K562 (cell line): Measurements from ENCODE around the gene PCDH9. TPM values are rescaled to one million over a fixed set of nuclear protein-coding genes. Genes with fewer than 3 reads are reported as not detected.

Experiments
- ATAC-seq: fragments of 200-7000 bp; cut with Tn5 transposase; 3 replicates; pipeline ENCODE4 v1.9.1; 2020; ENCODE audit warnings: moderate library complexity
- BruUV-seq: library from RNA; stranded (reverse); fragments of 400-500 nt; replicated peaks from 2 replicates; lab custom pipeline; 2021; lab: Mats Ljungman, UMichigan
- CTCF ChIA-PET: fragments of 300-600 bp; formaldehyde crosslinking; extraction: SDS; loops from one replicate; lab custom pipeline; 2021; ENCODE audit warnings: low intra/inter-chr PET ratio; lab: Yijun Ruan, JAX
- POLR2A ChIA-PET: fragments of 300-600, 350-650 bp; sonication (Branson Sonifier 250); formaldehyde crosslinking; extraction: SDS; loops from one replicate; lab custom pipeline; 2021; ENCODE audit warnings: antibody characterized with exemption, inconsistent platforms; lab: Yijun Ruan, JAX
- DNase-seq, 4 experiments: peaks; one replicate each; pipeline versions ENCODE4 v3.0.0 to v3.0.0-alpha.2; 2011 to 2018; ENCODE audit warnings: low spot score in 3 of 4, mixed read lengths in 3 of 4; ENCODE audit errors: extremely low read depth in 1 of 4
- FAIRE-seq: peaks from 2 replicates; lab custom pipeline; 2011; peaks lifted over from hg19 to GRCh38; lab: Jason Lieb, UNC
- H2AFZ ChIP-seq: 2 replicates; pipeline ENCODE4 v1.6.0; 2011; ENCODE audit warnings: low read depth, low read length, control low read depth, inconsistent platforms
- H3K27ac ChIP-seq: fragments of 200-600 bp; 3 replicates; pipeline ENCODE4 v1.8.0; 2011; ENCODE audit warnings: low read depth, mild to moderate bottlenecking, control low read depth, inconsistent platforms, low read length, moderate library complexity, mixed read lengths; ENCODE audit errors: extremely low read depth
- H3K27me3 ChIP-seq, 2 experiments: fragments of 300-600 bp in 1 of 2; 2 replicates in 1 of 2; 3 replicates in 1 of 2; pipeline versions ENCODE4 v1.6.0 to v1.8.0; 2011; ENCODE audit warnings: inconsistent platforms in 2 of 2, low read length in 2 of 2, mild to moderate bottlenecking in 1 of 2, mixed read lengths in 1 of 2, moderate library complexity in 1 of 2; ENCODE audit not compliant: control insufficient read depth in 2 of 2, insufficient read depth in 2 of 2
- H3K36me3 ChIP-seq: fragments of 300-600 bp; 3 replicates; pipeline ENCODE4 v1.8.0; 2011; ENCODE audit warnings: mild to moderate bottlenecking, low read length, inconsistent platforms; ENCODE audit not compliant: control insufficient read depth, insufficient read depth
- H3K4me1 ChIP-seq, 2 experiments: fragments of 200-600 bp in 1 of 2; replicated peaks in 1 of 2; 2 replicates in 1 of 2; 3 replicates in 1 of 2; pipeline versions ENCODE4 v1.5.1 to v1.8.0; 2011; ENCODE audit warnings: inconsistent platforms in 2 of 2, low read length in 2 of 2, mild to moderate bottlenecking in 1 of 2, mixed read lengths in 1 of 2, moderate library complexity in 1 of 2; ENCODE audit not compliant: control insufficient read depth in 2 of 2, insufficient read depth in 2 of 2
- H3K4me2 ChIP-seq: 2 replicates; pipeline ENCODE4 v1.6.1; 2011; ENCODE audit warnings: low read length, control low read depth, inconsistent platforms, mixed read lengths; ENCODE audit not compliant: insufficient read depth
- H3K4me3 ChIP-seq: fragments of 200-600 bp; sonication (generic), shearing (Covaris generic); 2 replicates; pipeline ENCODE4 v1.5.1; 2016; ENCODE audit warnings: control low read depth, inconsistent platforms
- H3K79me2 ChIP-seq: fragments of 200-600 bp; 3 replicates; pipeline ENCODE4 v1.8.0; 2011; ENCODE audit warnings: low read length, inconsistent platforms; ENCODE audit not compliant: control insufficient read depth, insufficient read depth
- H3K9ac ChIP-seq, 2 experiments: 2 replicates each; pipeline versions ENCODE4 v1.6.0 to v1.6.1; 2011; ENCODE audit warnings: low read depth in 2 of 2, low read length in 2 of 2, control low read depth in 1 of 2, inconsistent platforms in 1 of 2, mild to moderate bottlenecking in 1 of 2, mixed read lengths in 1 of 2; ENCODE audit not compliant: insufficient read depth in 1 of 2
- H3K9me1 ChIP-seq: one replicate; pipeline ENCODE4 v1.6.0; 2011; ENCODE audit warnings: inconsistent platforms, mild to moderate bottlenecking, low read length, moderate library complexity; ENCODE audit not compliant: control insufficient read depth, insufficient read depth
- H3K9me3 ChIP-seq: replicated peaks from 2 replicates; pipeline ENCODE4 v1.5.1; 2011; ENCODE audit warnings: low read depth, low read length, inconsistent platforms; ENCODE audit not compliant: control insufficient read depth, insufficient read depth
- H4K20me1 ChIP-seq: replicated peaks from 2 replicates; pipeline ENCODE4 v1.6.1; 2011; ENCODE audit warnings: low read length, inconsistent platforms, mixed read lengths; ENCODE audit not compliant: control insufficient read depth, insufficient read depth
- ADNP ChIP-seq: fragments of 200-800 bp; sonication (Bioruptor generic); IDR thresholded peaks from 2 replicates; pipeline ENCODE4 v1.6.1; 2016; ENCODE audit warnings: missing genetic modification characterization, missing compliant biosample characterization
- ATF7 ChIP-seq: fragments of 450-650 bp; IDR thresholded peaks from 2 replicates; pipeline ENCODE4 v1.7.1; 2014; ENCODE audit warnings: mild to moderate bottlenecking, moderate library complexity
- HMG20B ChIP-seq: fragments of 250-450 bp; sonication (Bioruptor Pico); IDR thresholded peaks from 2 replicates; pipeline ENCODE4 v1.5.0; 2021; ENCODE audit warnings: mild to moderate bottlenecking
- MCM2 ChIP-seq: fragments of 450-650 bp; IDR thresholded peaks from 2 replicates; pipeline ENCODE4 v1.6.1; 2017; ENCODE audit warnings: low read depth, mild to moderate bottlenecking
- MTA3 ChIP-seq: fragments of 450-650 bp; formaldehyde crosslinking; IDR thresholded peaks from 2 replicates; pipeline ENCODE4 v1.6.1; 2017; ENCODE audit warnings: mild to moderate bottlenecking, borderline replicate concordance
- NELFE ChIP-seq: IDR thresholded peaks from 2 replicates; pipeline ENCODE4 v1.6.1; 2011; ENCODE audit warnings: mild to moderate bottlenecking; ENCODE audit not compliant: insufficient read depth, insufficient read length
- RBM17 ChIP-seq: fragments of 200-400 bp; formaldehyde crosslinking; IDR thresholded peaks from 2 replicates; pipeline ENCODE4 v1.6.1; 2017; ENCODE audit warnings: low read depth, mild to moderate bottlenecking, low read length, borderline replicate concordance
- ZNF384 ChIP-seq: IDR thresholded peaks from 2 replicates; pipeline ENCODE4 v1.6.1; 2012; ENCODE audit warnings: low read depth, low read length, improper control_type of control experiment
- WGBS: fragments of 100-300 bp; shearing (Covaris generic); methylation state at CpG from one replicate; pipeline ENCODE4 v1.1.6; 2016; ENCODE audit warnings: low coverage, mixed read lengths; ENCODE audit not compliant: insufficient coverage; ENCODE audit errors: missing lambda C conversion rate; 5-methylcytosine and 5-hydroxymethylcytosine counted together
- in situ Hi-C: fragments of 300-500 bp; cut with MboI; formaldehyde crosslinking; loops from 4 replicates; pipeline ENCODE4 v1.15.0; 2018; ENCODE audit warnings: inconsistent platforms, mixed read lengths
- intact Hi-C: fragments of 100-400 bp; cut with micrococcal nuclease; formaldehyde crosslinking; loops from 2 replicates; pipeline ENCODE4 v1.14.2; 2022
- polyA plus RNA-seq, 8 experiments: library from polyadenylated mRNA; depleted of rRNA in 4 of 8; stranded (reverse) in 5 of 8; unstranded in 3 of 8; fragments of >200 nt; fragmentation: Nextera tagmentation in 2 of 8; fragmentation: Illumina TruSeq in 1 of 8; extraction: Ambion mirVana in 2 of 8; extraction: Trizol in 1 of 8; gene quantifications; 2 replicates each; pipeline versions ENCODE4 v1.2.1 to v1.2.3, GENCODE V29; 2011 to 2014; ENCODE audit warnings: inconsistent platforms in 1 of 8, missing spikeins in 1 of 8
- total RNA-seq, 7 experiments: library from RNA; depleted of rRNA in 6 of 7; stranded (reverse); fragments of >200 nt in 6 of 7; fragmentation: Illumina TruSeq in 2 of 7; extraction: Trizol in 2 of 7; gene quantifications; 2 replicates each; pipeline versions ENCODE4 v1.2.1 to v1.2.3, GENCODE V29; 2011 to 2021; ENCODE audit warnings: low replicate concordance in 1 of 7
- TF ChIP-seq, protein P1 (sequence below), 2 experiments: IDR thresholded peaks in 1 of 2; conservative IDR thresholded peaks in 1 of 2; 2 replicates each; pipeline ENCODE4 v1.6.1; 2016; ENCODE audit warnings: low read depth in 2 of 2, mild to moderate bottlenecking in 1 of 2, missing compliant biosample characterization in 1 of 2, missing genetic modification characterization in 1 of 2, moderate library complexity in 1 of 2
- TF ChIP-seq, protein P2 (sequence below): fragments of 250-450 bp; sonication (Bioruptor Pico); IDR thresholded peaks from 2 replicates; pipeline ENCODE4 v1.8.0; 2022; ENCODE audit warnings: inconsistent platforms, mild to moderate bottlenecking, moderate library complexity, borderline replicate concordance
- TF ChIP-seq, protein P3 (sequence below): sonication (generic); formaldehyde crosslinking; IDR thresholded peaks from 2 replicates; pipeline ENCODE4 v1.8.1; 2023; ENCODE audit warnings: mild to moderate bottlenecking, missing genetic modification reagents
- TF ChIP-seq, protein P4 (sequence below), 2 experiments: fragments of 200-800 bp in 1 of 2; sonication (Bioruptor generic) in 1 of 2; sonication (generic) in 1 of 2; formaldehyde crosslinking in 1 of 2; IDR thresholded peaks in 1 of 2; conservative IDR thresholded peaks in 1 of 2; 2 replicates each; pipeline versions ENCODE4 v1.5.0 to v1.6.1; 2016 to 2020; ENCODE audit warnings: missing compliant biosample characterization in 1 of 2, missing genetic modification characterization in 1 of 2, missing genetic modification reagents in 1 of 2
- TF ChIP-seq, protein P5 (sequence below): sonication (generic); formaldehyde crosslinking; IDR thresholded peaks from 2 replicates; pipeline ENCODE4 v1.5.0; 2020; ENCODE audit warnings: missing genetic modification reagents

Gene PCDH9
- total and polyA plus RNA-seq, 9 of the 15 experiments (the other 6 are each of a cell fraction or from before 2014, with no cell fraction given): 1.1 to 6.7 (median 4.9) TPM

DNA sequence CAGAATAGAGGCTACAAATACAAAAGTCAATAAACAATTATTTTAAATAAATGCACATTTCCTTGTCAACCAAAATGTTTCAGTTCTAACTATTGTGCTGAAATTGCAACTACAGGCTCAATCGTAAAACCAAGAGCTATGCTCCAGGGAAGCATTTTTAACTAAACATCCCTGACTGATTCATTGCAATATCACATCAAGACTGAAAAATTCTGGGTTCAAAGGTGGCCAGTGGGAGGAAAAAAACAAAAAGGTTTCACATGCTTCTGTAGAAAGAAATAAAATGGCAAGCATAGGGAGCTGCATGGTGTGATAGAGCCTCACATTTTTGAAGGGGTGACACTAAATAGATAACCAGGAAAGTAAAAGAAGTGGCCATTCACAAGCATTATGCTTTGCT is 862.8 kb downstream of the PCDH9 start (continued):
- TF ChIP-seq, protein P1, sequence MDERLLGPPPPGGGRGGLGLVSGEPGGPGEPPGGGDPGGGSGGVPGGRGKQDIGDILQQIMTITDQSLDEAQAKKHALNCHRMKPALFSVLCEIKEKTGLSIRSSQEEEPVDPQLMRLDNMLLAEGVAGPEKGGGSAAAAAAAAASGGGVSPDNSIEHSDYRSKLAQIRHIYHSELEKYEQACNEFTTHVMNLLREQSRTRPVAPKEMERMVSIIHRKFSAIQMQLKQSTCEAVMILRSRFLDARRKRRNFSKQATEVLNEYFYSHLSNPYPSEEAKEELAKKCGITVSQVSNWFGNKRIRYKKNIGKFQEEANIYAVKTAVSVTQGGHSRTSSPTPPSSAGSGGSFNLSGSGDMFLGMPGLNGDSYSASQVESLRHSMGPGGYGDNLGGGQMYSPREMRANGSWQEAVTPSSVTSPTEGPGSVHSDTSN (CRISPR knock-in tag; IDR thresholded peaks at IDR 0.05; ENCODE audit: low read depth): no peak
- TF ChIP-seq, protein P1 (tag; conservative IDR thresholded peaks at IDR 0.05; ENCODE audit: low read depth): no peak

DNA sequence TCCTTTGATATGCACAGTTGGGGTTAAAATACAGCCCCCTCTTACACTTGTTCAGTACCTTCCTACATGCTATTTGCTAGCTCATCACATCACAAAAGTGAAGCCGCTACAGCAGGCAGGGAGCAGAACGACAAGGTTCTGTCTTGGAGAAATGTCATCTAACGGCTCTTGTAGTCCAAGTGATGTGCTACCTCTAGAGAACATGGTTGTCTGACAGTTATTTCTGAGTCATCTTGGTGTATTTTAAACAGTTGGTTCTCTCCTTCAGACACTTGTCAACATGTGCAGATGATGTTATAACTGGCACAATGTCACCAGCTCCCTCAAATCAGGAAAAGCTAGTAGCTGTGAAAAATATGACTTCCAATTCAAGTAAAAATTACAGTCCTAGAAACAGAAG is 865.0 kb downstream of the PCDH9 start:
- no peaks in the 10 kb centered on the region for H3K79me2 ChIP-seq
- 30% methylated on average over 3 of the region's 3 CpGs for WGBS
- no peaks in the 10 kb centered on the region for H3K4me1 ChIP-seq
- intact Hi-C loops: no loop called here
- no peaks in the 10 kb centered on the region for H3K9me1 ChIP-seq
- ChIA-PET CTCF (no interaction called here), POLR2A (no interaction called here)
- in situ Hi-C loops: no loop called here
- no peak overlapping the region for H3K4me3 ChIP-seq
- no peak overlapping the region for H3K27ac ChIP-seq
- no TSS peak for BruUV-seq
- no peak overlapping the region for H3K9ac ChIP-seq
- ATAC-seq (no peak), FAIRE-seq (no peak), DNase-seq (no peak)
- H3K27me3 ChIP-seq: no peaks in the 10 kb centered on the region
- no peaks in the 10 kb centered on the region for H3K36me3 ChIP-seq
- no peaks in the 10 kb centered on the region for H3K9me3 ChIP-seq
- no peaks in the 10 kb centered on the region for H4K20me1 ChIP-seq
- no peak overlapping the region for H2AFZ ChIP-seq
- no peak overlapping the region for H3K4me2 ChIP-seq
- TF ChIP-seq MCM2 (no peak), MTA3 (no peak), ATF7 (no peak), ADNP (tag) (no peak), ZNF384 (no peak), NELFE (no peak), HMG20B (CRISPR knock-in tag) (no peak), RBM17 (no peak)
- TF ChIP-seq, protein P2, sequence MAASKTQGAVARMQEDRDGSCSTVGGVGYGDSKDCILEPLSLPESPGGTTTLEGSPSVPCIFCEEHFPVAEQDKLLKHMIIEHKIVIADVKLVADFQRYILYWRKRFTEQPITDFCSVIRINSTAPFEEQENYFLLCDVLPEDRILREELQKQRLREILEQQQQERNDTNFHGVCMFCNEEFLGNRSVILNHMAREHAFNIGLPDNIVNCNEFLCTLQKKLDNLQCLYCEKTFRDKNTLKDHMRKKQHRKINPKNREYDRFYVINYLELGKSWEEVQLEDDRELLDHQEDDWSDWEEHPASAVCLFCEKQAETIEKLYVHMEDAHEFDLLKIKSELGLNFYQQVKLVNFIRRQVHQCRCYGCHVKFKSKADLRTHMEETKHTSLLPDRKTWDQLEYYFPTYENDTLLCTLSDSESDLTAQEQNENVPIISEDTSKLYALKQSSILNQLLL (CRISPR knock-in tag): no peak
- TF ChIP-seq, protein P3, sequence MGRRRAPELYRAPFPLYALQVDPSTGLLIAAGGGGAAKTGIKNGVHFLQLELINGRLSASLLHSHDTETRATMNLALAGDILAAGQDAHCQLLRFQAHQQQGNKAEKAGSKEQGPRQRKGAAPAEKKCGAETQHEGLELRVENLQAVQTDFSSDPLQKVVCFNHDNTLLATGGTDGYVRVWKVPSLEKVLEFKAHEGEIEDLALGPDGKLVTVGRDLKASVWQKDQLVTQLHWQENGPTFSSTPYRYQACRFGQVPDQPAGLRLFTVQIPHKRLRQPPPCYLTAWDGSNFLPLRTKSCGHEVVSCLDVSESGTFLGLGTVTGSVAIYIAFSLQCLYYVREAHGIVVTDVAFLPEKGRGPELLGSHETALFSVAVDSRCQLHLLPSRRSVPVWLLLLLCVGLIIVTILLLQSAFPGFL (CRISPR knock-in tag): no peak
- TF ChIP-seq, protein P4, sequence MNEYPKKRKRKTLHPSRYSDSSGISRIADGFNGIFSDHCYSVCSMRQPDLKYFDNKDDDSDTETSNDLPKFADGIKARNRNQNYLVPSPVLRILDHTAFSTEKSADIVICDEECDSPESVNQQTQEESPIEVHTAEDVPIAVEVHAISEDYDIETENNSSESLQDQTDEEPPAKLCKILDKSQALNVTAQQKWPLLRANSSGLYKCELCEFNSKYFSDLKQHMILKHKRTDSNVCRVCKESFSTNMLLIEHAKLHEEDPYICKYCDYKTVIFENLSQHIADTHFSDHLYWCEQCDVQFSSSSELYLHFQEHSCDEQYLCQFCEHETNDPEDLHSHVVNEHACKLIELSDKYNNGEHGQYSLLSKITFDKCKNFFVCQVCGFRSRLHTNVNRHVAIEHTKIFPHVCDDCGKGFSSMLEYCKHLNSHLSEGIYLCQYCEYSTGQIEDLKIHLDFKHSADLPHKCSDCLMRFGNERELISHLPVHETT (CRISPR knock-in tag; conservative IDR thresholded peaks at IDR 0.05 in 1 of 2, IDR thresholded peaks at IDR 0.05 in 1 of 2): no peak
- TF ChIP-seq, protein P5, sequence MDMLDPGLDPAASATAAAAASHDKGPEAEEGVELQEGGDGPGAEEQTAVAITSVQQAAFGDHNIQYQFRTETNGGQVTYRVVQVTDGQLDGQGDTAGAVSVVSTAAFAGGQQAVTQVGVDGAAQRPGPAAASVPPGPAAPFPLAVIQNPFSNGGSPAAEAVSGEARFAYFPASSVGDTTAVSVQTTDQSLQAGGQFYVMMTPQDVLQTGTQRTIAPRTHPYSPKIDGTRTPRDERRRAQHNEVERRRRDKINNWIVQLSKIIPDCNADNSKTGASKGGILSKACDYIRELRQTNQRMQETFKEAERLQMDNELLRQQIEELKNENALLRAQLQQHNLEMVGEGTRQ (CRISPR knock-in tag): no peak
